Germinal center (tissue), 1 donor: Measurements from ENCODE around the gene GOLGA6D.
"Not testable (repeated sequence)": the region's sequence is repeated elsewhere in the genome, so short reads cannot be mapped to it uniquely, and the experiment has no call there.

Source experiments
- DNase-seq: peaks from one replicate; pipeline ENCODE4 v3.0.0; 2012; ENCODE audit warnings: mixed read lengths, low spot score

The GOLGA6D gene

DNA sequence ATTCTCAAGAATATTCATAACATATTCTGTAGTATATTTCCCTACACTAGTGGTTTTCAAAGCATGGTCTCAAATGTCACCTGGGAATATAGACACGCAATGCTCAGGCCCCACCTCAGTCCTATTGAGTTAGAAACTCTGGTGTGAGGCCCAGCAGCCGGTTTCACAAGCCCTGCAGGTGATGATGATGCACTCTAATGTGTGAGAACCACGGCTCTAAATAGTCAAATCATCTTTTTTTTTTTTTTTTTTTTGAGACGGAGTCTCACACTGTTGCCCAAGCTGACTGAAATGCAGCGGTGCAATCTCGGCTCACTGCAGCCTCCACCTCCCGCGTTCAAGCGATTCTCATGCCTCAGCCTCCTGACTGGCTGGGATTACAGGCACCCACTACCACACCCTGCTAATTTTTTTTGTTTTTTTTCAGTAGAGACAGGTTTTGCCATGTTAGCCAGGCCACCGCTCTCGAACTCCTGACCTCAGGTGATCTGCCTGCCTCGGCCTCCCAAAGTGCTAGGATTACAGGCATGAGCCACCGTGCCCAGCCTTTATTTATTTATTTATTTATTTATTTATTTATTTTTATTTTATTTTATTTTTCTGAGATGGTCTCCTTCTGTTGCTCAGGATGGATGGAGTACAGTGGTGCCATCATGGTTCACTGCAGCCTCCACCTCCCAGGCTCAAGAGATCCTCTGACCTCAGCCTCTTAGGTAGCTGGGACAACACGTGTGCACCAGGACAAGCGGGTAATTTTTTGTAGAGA lies 51.2 kb downstream of the GOLGA6D start:
- DNase-seq, result not testable (repeated sequence)

DNA sequence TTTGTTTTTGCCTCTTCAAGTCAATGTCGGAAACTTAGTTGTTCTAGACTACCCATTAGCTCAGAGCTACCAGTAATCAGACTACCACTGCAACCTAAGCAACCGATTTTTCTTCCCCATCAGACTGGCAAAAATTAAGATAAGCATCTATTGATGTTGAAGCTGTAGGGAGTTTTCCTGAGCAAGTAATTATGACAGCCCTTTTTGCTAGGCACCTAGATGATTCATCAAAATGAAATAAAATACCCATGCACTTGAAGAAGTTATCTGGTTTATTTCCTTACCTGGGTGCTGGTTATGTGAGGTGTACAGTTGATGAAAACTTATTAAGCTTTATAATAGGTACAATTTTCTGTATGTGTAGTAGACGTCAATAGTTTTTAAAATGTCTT lies 52.7 kb downstream of the GOLGA6D start:
- no peak for DNase-seq

DNA sequence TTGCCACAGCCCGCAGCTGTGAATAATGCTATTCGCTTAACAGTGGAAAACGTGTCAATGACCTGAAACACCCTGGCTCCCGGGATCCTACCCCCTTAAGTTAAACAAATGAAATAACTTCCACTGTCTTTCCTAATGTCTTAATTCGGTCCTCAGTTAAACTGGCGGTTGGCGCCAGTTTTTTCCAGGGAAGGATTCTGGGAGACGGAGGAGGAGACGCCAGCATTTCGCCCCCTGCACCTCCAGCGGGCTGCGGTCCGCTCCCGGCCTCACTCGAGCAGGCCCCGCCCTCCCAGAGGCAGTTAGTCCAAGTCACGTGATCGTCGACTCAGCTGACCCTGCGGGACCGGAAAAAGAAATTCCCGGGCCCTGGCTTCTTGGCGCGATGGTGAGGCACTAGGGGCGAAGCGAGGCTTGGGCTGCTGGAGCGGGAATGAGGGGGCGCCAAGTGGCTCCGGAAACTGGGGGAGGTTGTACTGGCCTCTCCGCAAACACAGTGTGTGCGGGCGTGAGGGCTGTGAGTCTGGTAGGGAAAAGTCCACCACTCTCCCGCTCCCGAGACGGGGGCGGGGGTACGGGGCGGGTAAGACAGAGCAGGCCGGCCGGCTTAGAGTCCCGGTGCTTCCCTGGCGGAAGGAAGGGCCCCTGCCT lies 53.2 kb downstream of the GOLGA6D start, which contains the start of gene COMMD4:
Gene COMMD4, plus strand, starts transcription at position 359 of the 651 bp plus-strand sequence. Its CDS starts 27 bp downstream, at position 386.
- DNase-seq, result peak; percentile 50

DNA sequence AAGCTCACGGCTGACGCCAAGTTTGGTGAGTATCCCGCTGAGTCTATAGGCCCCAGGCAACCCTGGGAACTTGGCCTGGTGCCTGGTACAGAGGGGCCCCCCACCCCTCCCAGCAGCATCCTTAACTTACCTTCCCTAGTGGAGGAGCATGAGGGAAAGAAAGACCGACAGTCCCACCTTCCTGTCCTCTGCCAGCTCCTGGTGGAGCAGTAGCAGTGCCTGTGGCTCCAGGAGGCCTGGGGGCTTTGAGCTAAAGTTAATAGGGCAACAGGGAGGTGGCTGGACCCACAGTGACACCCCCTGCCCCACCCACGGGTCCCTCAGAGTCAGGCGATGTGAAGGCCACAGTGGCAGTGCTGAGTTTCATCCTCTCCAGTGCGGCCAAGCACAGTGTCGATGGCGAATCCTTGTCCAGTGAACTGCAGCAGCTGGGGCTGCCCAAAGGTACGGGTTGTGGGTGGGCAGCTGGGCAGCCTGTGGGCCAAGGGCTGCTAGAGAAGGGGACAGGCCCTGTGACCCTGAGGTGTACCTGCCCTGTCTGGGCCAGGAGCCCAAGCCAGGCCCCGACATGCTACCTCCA lies 56.1 kb downstream of the GOLGA6D start:
- no peak for DNase-seq

DNA sequence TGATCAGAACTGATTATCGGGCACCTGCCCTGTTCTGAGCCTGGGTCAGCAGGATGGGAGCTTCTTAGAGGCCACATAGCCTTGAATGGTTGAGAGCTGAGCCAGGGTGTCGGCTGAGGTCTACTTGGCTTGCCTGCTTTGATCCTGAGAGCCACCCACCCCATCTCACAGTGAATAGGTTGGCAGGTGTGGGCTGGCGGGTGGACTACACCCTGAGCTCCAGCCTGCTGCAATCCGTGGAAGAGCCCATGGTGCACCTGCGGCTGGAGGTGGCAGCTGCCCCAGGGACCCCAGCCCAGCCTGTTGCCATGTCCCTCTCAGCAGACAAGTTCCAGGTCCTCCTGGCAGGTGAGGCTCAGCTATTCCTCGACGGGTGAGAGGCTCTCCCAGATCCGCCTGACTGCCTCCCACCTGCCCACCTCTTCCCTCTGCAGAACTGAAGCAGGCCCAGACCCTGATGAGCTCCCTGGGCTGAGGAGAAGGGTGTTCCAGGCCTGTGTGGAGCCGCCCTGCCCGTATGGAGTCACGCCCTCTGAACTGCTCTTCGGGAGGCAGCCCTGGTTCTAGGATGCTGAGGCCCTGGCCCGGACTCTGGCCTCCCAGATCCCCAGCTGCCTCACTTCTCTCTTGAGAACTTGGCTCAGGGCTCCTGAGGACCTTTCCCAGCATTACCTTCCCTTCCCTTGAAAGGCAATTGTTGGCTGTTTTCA lies 57.1 kb downstream of the GOLGA6D start:
- no peak for DNase-seq

DNA sequence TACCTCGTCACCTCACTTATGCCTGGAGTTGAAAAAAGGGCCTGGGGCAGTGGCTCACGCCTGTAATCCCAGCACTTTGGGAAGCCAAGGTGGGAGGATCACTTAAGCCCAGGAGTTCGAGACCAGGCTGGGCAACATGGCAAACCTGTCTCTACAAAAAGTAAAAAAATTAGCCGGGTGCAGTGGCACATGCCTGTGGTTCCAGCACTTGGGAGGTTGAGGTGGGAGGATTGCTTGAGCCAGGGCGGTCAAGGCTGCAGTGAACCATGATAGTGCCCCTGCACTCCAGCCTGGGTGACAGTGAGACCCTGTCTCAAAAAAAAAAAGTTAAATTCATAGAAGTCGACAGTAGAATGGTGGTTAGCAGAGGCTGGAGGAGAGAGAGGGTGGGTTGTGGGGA lies 59.6 kb downstream of the GOLGA6D start:
- DNase-seq, result no peak

DNA sequence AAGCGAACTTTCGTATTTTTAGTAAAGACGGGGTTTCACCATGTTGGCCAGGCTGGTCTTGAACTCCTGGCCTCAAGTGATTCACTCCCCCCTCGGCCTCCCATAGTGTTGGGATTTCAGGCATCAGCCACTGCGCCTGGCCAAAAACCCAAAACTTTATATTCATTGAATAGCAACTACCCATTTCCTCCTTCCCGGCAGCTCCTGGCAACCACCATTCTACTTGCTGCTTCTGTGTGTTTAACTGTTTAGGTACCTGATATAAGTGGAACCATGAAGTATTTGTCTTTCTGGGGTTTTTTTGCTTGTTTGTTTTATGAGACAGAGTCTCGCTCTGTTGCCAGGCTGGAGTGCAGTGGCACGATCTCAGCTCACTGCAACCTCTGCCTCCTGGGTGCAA lies 61.3 kb downstream of the GOLGA6D start:
- not testable (repeated sequence) for DNase-seq
